Mesenchymal stem cell (in vitro differentiated cells and primary cell): Measurements from ENCODE around the gene PVR.
"Not testable (repeated sequence)": the region's sequence is repeated elsewhere in the genome, so short reads cannot be mapped to it uniquely, and the experiment has no call there.

Source experiments
- DNase-seq: peaks from one replicate; pipeline ENCODE4 v3.0.0-alpha.2; 2013
- H2AFZ ChIP-seq: one replicate; pipeline ENCODE4 v1.6.1; 2013; ENCODE audit warnings: low read depth, mild to moderate bottlenecking, control low read depth, inconsistent platforms, low read length, moderate library complexity
- H2AK5ac ChIP-seq: 2 replicates; pipeline ENCODE4 v1.6.1; 2013; ENCODE audit warnings: low read length, moderate library complexity, mild to moderate bottlenecking, inconsistent platforms; ENCODE audit not compliant: severe bottlenecking
- H2BK120ac ChIP-seq: one replicate; pipeline ENCODE4 v1.6.1; 2013; ENCODE audit warnings: low read depth, mild to moderate bottlenecking, inconsistent platforms, low read length, moderate library complexity
- H2BK12ac ChIP-seq, 2 experiments: one replicate each; pipeline ENCODE4 v1.6.1; 2013; ENCODE audit warnings: inconsistent platforms in 2 of 2, low read length in 2 of 2, mild to moderate bottlenecking in 2 of 2, moderate library complexity in 2 of 2, control low read depth in 1 of 2
- H2BK15ac ChIP-seq: one replicate; pipeline ENCODE4 v1.6.1; 2013; ENCODE audit warnings: mild to moderate bottlenecking, low read depth, inconsistent platforms; ENCODE audit not compliant: poor library complexity, severe bottlenecking
- H2BK5ac ChIP-seq: 2 replicates; pipeline ENCODE4 v1.6.1; 2013; ENCODE audit warnings: low read depth, mild to moderate bottlenecking, low read length, control low read depth, inconsistent platforms; ENCODE audit not compliant: poor library complexity, severe bottlenecking
- H3K14ac ChIP-seq, 2 experiments: one replicate each; pipeline ENCODE4 v1.6.1; 2013; ENCODE audit warnings: inconsistent platforms in 2 of 2, low read length in 2 of 2, control low read depth in 1 of 2, mild to moderate bottlenecking in 1 of 2, moderate library complexity in 1 of 2
- H3K18ac ChIP-seq, 2 experiments: one replicate each; pipeline ENCODE4 v1.6.1; 2013; ENCODE audit warnings: inconsistent platforms in 2 of 2, low read length in 2 of 2, control low read depth in 1 of 2, low read depth in 1 of 2, mild to moderate bottlenecking in 1 of 2
- H3K23ac ChIP-seq, 2 experiments: one replicate each; pipeline ENCODE4 v1.6.1; 2013; ENCODE audit warnings: inconsistent platforms in 2 of 2, low read length in 2 of 2, mild to moderate bottlenecking in 2 of 2, moderate library complexity in 2 of 2, control low read depth in 1 of 2
- H3K27ac ChIP-seq: 2 replicates; pipeline ENCODE4 v1.5.1; 2013; ENCODE audit warnings: mild to moderate bottlenecking, moderate library complexity, low read length, control low read depth, inconsistent platforms; ENCODE audit not compliant: poor library complexity, severe bottlenecking
- H3K27me3 ChIP-seq, 2 experiments: 2 replicates each; pipeline versions ENCODE4 v1.6.1 to v1.7.0; 2013; ENCODE audit warnings: low read length in 2 of 2, mild to moderate bottlenecking in 2 of 2, moderate library complexity in 2 of 2, control low read depth in 1 of 2, inconsistent platforms in 1 of 2; ENCODE audit not compliant: control insufficient read depth in 1 of 2, insufficient read depth in 1 of 2
- H3K36me3 ChIP-seq, 2 experiments: 2 replicates each; pipeline versions ENCODE4 v1.6.1 to v1.7.0; 2013; ENCODE audit warnings: low read length in 2 of 2, control low read depth in 1 of 2, inconsistent platforms in 1 of 2, low read depth in 1 of 2, mild to moderate bottlenecking in 1 of 2; ENCODE audit not compliant: insufficient read depth in 2 of 2, control insufficient read depth in 1 of 2
- H3K4ac ChIP-seq, 2 experiments: one replicate each; pipeline ENCODE4 v1.6.1; 2013; ENCODE audit warnings: inconsistent platforms in 2 of 2, low read length in 2 of 2, mild to moderate bottlenecking in 2 of 2, moderate library complexity in 2 of 2, control low read depth in 1 of 2, low read depth in 1 of 2
- H3K4me1 ChIP-seq: 2 replicates; pipeline ENCODE4 v1.6.1; 2013; ENCODE audit warnings: low read depth, low read length, control low read depth; ENCODE audit not compliant: control insufficient read depth, insufficient read depth
- H3K4me2 ChIP-seq: 2 replicates; pipeline ENCODE4 v1.6.1; 2013; ENCODE audit warnings: low read length, mild to moderate bottlenecking, inconsistent platforms; ENCODE audit not compliant: poor library complexity, severe bottlenecking
- H3K4me3 ChIP-seq, 2 experiments: 2 replicates each; pipeline versions ENCODE4 v1.5.1 to v1.7.0; 2013; ENCODE audit warnings: low read length in 2 of 2, mild to moderate bottlenecking in 2 of 2, control low read depth in 1 of 2, low read depth in 1 of 2; ENCODE audit not compliant: insufficient read depth in 1 of 2
- H3K79me1 ChIP-seq: replicated peaks from 2 replicates; pipeline ENCODE4 v1.6.1; 2013; ENCODE audit warnings: mild to moderate bottlenecking, control low read depth, low read length, inconsistent platforms; ENCODE audit not compliant: poor library complexity, severe bottlenecking
- H3K9ac ChIP-seq: 2 replicates; pipeline ENCODE4 v1.7.0; 2013; ENCODE audit warnings: mild to moderate bottlenecking, low read length, moderate library complexity
- H3K9me3 ChIP-seq: 2 replicates; pipeline ENCODE4 v1.7.0; 2013; ENCODE audit warnings: mild to moderate bottlenecking, low read length; ENCODE audit not compliant: control insufficient read depth
- H4K8ac ChIP-seq: one replicate; pipeline ENCODE4 v1.6.1; 2013; ENCODE audit warnings: inconsistent platforms, mild to moderate bottlenecking, low read length, moderate library complexity
- H4K91ac ChIP-seq: one replicate; pipeline ENCODE4 v1.6.1; 2013; ENCODE audit warnings: mild to moderate bottlenecking, low read length, inconsistent platforms
- WGBS: methylation state at CpG from one replicate; pipeline ENCODE4 v1.1.7; 2013; ENCODE audit warnings: mixed read lengths; 5-methylcytosine and 5-hydroxymethylcytosine counted together

Gene PVR

DNA sequence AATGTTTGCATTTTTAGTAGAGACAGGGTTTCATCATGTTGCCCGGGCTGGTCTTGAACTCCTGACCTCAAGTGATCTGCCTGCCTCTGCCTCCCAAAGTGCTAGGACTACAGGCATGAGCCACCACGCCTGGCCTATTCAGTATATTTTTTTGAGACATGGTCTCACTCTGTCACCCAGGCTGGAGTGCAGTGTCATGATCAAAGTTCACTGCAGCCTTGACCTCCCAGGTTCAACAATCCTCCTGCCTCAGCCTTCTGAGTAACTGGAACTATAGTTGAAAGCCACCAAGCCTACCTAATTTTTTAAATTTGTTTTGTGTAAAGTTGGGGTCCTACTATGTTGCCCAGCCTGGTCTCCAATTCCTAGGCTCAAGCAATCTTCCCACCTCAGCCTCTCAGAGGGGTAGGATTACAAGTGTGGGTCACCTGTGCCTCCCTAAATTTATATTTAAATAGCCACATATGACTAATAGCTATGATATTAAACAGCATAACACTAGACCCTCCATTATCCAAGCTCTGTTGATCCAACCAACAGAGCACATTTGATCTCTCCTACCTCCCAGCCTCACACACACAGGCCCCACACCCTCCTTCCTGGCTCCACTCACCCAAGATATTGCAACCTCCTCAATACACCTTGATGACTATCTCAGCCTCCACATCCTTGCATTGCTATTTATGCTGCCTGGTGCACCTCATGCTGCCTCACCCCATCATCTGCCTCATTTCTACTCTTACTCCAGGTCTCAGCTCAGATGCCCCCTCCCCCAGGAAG is 25.5 kb downstream of the PVR start:
- no peak for DNase-seq
- Histone ChIP-seq H3K79me1 (no peaks in the 10 kb centered on the region), H3K27ac (no peak overlapping the region), H3K4me3 (no peak overlapping the region), H4K91ac (no peak overlapping the region), H3K27me3 (no peaks in the 10 kb centered on the region), H2AFZ (no peak overlapping the region), H3K9me3 (no peaks in the 10 kb centered on the region), H3K14ac (no peak overlapping the region), H2BK5ac (no peak overlapping the region), H3K23ac (no peak overlapping the region), H3K4ac (no peak overlapping the region), H2BK15ac (no peak overlapping the region), H2BK12ac (no peak overlapping the region), H3K18ac (no peak overlapping the region), H2BK120ac (no peak overlapping the region), H3K4me2 (no peak overlapping the region), H4K8ac (no peak overlapping the region), H2AK5ac (no peak overlapping the region), H3K9ac (no peak overlapping the region), H3K36me3 (peaks cover 0 to 7% of the 10 kb centered on the region in 2 experiments), H3K4me1 (no peaks in the 10 kb centered on the region)
- 90% methylated on average over 2 of the region's 2 CpGs for WGBS

GRCh38 chr19:44670027-44670426 is 26.3 kb downstream of the PVR start:
- not testable (repeated sequence) for H3K36me3 ChIP-seq, H3K27me3 ChIP-seq, DNase-seq, H3K4me3 ChIP-seq, H3K9me3 ChIP-seq, H2BK120ac ChIP-seq, H3K4ac ChIP-seq, H3K23ac ChIP-seq, H3K27ac ChIP-seq, H3K18ac ChIP-seq, H2BK15ac ChIP-seq, H2AFZ ChIP-seq, H4K8ac ChIP-seq, H3K14ac ChIP-seq, H3K79me1 ChIP-seq, H2AK5ac ChIP-seq, H3K4me1 ChIP-seq, H2BK12ac ChIP-seq, H3K9ac ChIP-seq, H4K91ac ChIP-seq, H2BK5ac ChIP-seq, H3K4me2 ChIP-seq
- 69% methylated on average over 2 of the region's 2 CpGs for WGBS

GRCh38 chr19:44671400-44671799 is 27.7 kb downstream of the PVR start, which contains the start of gene CEACAM19:
TSS of gene CEACAM19 (plus strand) at chr19:44671482. CDS start at chr19:44671932, 450 bp downstream.
- H4K8ac ChIP-seq, result no peak within 1 kb of the TSS
- 84% methylated on average over 2 of the region's 2 CpGs for WGBS
- H3K27ac ChIP-seq, result no peak within 1 kb of the TSS
- H3K79me1 ChIP-seq, result no peaks in the 10 kb centered on the region
- no peak within 1 kb of the TSS for H2BK5ac ChIP-seq
- DNase-seq, result no peak
- H3K9ac ChIP-seq, result no peak within 1 kb of the TSS
- H3K4ac ChIP-seq, result no peak within 1 kb of the TSS
- no peak within 1 kb of the TSS for H2BK120ac ChIP-seq
- no peak within 1 kb of the TSS for H2AFZ ChIP-seq
- no peak within 1 kb of the TSS for H2AK5ac ChIP-seq
- H2BK15ac ChIP-seq, result no peak within 1 kb of the TSS
- H4K91ac ChIP-seq, result no peak within 1 kb of the TSS
- no peaks in the 10 kb centered on the region for H3K9me3 ChIP-seq
- no peak within 1 kb of the TSS for H3K4me3 ChIP-seq
- H2BK12ac ChIP-seq, result no peak within 1 kb of the TSS
- H3K23ac ChIP-seq, result no peak within 1 kb of the TSS
- H3K36me3 ChIP-seq, result peaks cover 0 to 4% of the 10 kb centered on the region in 2 experiments
- no peak within 1 kb of the TSS for H3K14ac ChIP-seq
- H3K18ac ChIP-seq, result no peak within 1 kb of the TSS
- H3K27me3 ChIP-seq, result no peaks in the 10 kb centered on the region
- no peak within 1 kb of the TSS for H3K4me2 ChIP-seq
- no peaks in the 10 kb centered on the region for H3K4me1 ChIP-seq

GRCh38 chr19:44672226-44672625 is 28.5 kb downstream of the PVR start:
- WGBS, result 87% methylated on average over 1 of the region's 1 CpG
- H3K9me3 ChIP-seq, result no peaks in the 10 kb centered on the region

More at GRCh38 chr19:44672226-44672625, 28.5 kb downstream of the PVR start:
- no peak overlapping the region for H2BK15ac ChIP-seq
- H3K27ac ChIP-seq, result no peak overlapping the region
- H2BK12ac ChIP-seq, result no peak overlapping the region
- H3K36me3 ChIP-seq, result peaks cover 0 to 4% of the 10 kb centered on the region in 2 experiments
- H4K8ac ChIP-seq, result no peak overlapping the region
- H2AFZ ChIP-seq, result no peak overlapping the region
- H3K14ac ChIP-seq, result no peak overlapping the region
- no peak overlapping the region for H3K23ac ChIP-seq
- no peak for DNase-seq
- H2BK120ac ChIP-seq, result no peak overlapping the region
- H3K27me3 ChIP-seq, result no peaks in the 10 kb centered on the region
- H3K4me3 ChIP-seq, result no peak overlapping the region
- H3K79me1 ChIP-seq, result no peaks in the 10 kb centered on the region
- no peak overlapping the region for H2AK5ac ChIP-seq
- H3K4me1 ChIP-seq, result no peaks in the 10 kb centered on the region
- H3K9ac ChIP-seq, result no peak overlapping the region
- H3K18ac ChIP-seq, result no peak overlapping the region
- H2BK5ac ChIP-seq, result no peak overlapping the region
- no peak overlapping the region for H3K4me2 ChIP-seq
- no peak overlapping the region for H3K4ac ChIP-seq
- no peak overlapping the region for H4K91ac ChIP-seq
